HFFc6 (cell line): ENCODE measurements around the gene HAT1. TPM values are rescaled to one million over a fixed set of nuclear protein-coding genes. Genes with fewer than 3 reads are reported as not detected.

Experiments
- DNase-seq: peaks from one replicate; pipeline ENCODE4 v3.0.0-alpha.2; 2018
- H3K27ac Mint-ChIP-seq: 2 replicates; pipeline ENCODE4 v1.8.0; 2020; ENCODE audit warnings: mild to moderate bottlenecking, mixed read lengths
- H3K27me3 Mint-ChIP-seq: 2 replicates; pipeline ENCODE4 v1.8.0; 2021; ENCODE audit warnings: mild to moderate bottlenecking, moderate library complexity, mixed read lengths; ENCODE audit not compliant: insufficient read depth
- H3K36me3 Mint-ChIP-seq: 2 replicates; pipeline ENCODE4 v1.8.0; 2021; ENCODE audit warnings: low read depth, mixed read lengths
- H3K4me1 Mint-ChIP-seq: 2 replicates; pipeline ENCODE4 v1.8.0; 2020; ENCODE audit warnings: low read depth, mixed read lengths
- H3K4me3 Mint-ChIP-seq: 2 replicates; pipeline ENCODE4 v1.8.0; 2020; ENCODE audit warnings: mild to moderate bottlenecking, moderate library complexity, mixed read lengths
- H3K9me3 Mint-ChIP-seq: 2 replicates; pipeline ENCODE4 v1.8.0; 2020; ENCODE audit warnings: mild to moderate bottlenecking, mixed read lengths
- long read RNA-seq: library from polyadenylated mRNA; unstranded; transcript quantifications from one replicate; pipeline ENCODE4 v2.0.0, GENCODE V29; 2019
- total RNA-seq, 6 experiments: library from RNA; stranded (reverse); fragmentation: NEBNext Ultra II Directional; extraction: Animal tissue kit (Norgen Biotek cat#: 25700); gene quantifications; 2 replicates in 1 of 6; 3 replicates in 5 of 6; pipeline ENCODE4 v1.2.3, GENCODE V29; 2021
- TF ChIP-seq, protein P1 (sequence below): fragments of 200-600 bp; sonication (generic); IDR thresholded peaks from 2 replicates; pipeline ENCODE4 v1.5.0; 2021; ENCODE audit warnings: antibody characterized with exemption, mild to moderate bottlenecking

HAT1 gene, protein sequence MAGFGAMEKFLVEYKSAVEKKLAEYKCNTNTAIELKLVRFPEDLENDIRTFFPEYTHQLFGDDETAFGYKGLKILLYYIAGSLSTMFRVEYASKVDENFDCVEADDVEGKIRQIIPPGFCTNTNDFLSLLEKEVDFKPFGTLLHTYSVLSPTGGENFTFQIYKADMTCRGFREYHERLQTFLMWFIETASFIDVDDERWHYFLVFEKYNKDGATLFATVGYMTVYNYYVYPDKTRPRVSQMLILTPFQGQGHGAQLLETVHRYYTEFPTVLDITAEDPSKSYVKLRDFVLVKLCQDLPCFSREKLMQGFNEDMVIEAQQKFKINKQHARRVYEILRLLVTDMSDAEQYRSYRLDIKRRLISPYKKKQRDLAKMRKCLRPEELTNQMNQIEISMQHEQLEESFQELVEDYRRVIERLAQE
- 10 to 100 TPM; 40.3 to 65.1 (median 61.3) TPM for total RNA-seq
- long read RNA-seq, transcript HAT1-201 (11 exons, 1,626 nt), result major isoform, 53 of 68 reads
- long read RNA-seq, partial matches to known transcripts, result 9 of 68 reads
- long read RNA-seq, other reads (novel, unspliced or antisense), result 4 of 68 reads

DNA sequence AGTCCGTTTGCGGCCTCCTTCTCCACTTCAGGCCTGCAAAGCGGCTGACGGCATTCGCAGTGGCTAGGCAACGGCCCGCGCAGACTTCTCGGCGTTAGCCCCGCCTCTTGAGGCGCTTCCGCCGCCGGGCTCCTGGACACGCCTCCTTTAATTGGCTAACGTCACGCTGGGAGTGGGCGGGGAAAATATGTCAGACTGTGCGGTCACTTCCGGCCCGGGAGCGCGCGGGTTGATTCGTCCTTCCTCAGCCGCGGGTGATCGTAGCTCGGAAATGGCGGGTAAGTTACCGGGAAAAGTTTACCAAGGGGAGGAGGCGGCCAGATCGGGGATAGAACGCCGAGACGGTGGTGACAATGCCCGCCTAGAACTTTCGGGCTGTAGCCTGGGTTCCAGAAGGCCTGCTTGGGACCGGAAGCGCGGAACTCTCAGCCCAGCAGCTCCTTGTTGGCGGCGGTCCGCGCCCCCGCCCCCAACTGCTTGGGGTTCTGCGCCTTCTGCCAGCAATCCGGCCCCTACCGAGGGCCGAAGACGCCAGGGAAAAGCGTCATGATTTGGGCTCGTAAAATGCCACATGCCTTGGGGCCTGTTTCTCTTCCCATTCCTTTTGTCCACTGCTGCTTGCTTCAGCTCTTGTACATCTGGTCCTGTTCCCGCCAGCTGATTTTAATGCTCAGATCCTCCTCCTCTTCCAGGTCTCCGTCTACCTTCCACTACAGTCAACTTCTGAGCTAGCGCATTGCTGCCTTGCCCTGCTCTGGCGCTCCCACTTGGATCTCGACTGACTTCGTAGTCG lies at the start of gene HAT1:
Gene HAT1 (plus strand): TSS at position 232 of the 793 bp plus-strand sequence. CDS start 40 bp downstream, at position 272.
- Mint-ChIP-seq H3K4me1 (peaks cover 22% of the 10 kb centered on the region), H3K9me3 (no peaks in the 10 kb centered on the region), H3K4me3 (peak within 1 kb of the TSS; percentile 99), H3K27ac (peak within 1 kb of the TSS; percentile 98), H3K27me3 (peaks cover 1% of the 10 kb centered on the region; the same call in 1 of the 2 replicates), H3K36me3 (peaks cover 11% of the 10 kb centered on the region; the same call in 1 of the 2 replicates)
- peak; percentile 98 for DNase-seq
- TF ChIP-seq, protein P1, sequence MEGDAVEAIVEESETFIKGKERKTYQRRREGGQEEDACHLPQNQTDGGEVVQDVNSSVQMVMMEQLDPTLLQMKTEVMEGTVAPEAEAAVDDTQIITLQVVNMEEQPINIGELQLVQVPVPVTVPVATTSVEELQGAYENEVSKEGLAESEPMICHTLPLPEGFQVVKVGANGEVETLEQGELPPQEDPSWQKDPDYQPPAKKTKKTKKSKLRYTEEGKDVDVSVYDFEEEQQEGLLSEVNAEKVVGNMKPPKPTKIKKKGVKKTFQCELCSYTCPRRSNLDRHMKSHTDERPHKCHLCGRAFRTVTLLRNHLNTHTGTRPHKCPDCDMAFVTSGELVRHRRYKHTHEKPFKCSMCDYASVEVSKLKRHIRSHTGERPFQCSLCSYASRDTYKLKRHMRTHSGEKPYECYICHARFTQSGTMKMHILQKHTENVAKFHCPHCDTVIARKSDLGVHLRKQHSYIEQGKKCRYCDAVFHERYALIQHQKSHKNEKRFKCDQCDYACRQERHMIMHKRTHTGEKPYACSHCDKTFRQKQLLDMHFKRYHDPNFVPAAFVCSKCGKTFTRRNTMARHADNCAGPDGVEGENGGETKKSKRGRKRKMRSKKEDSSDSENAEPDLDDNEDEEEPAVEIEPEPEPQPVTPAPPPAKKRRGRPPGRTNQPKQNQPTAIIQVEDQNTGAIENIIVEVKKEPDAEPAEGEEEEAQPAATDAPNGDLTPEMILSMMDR, result no peak

DNA sequence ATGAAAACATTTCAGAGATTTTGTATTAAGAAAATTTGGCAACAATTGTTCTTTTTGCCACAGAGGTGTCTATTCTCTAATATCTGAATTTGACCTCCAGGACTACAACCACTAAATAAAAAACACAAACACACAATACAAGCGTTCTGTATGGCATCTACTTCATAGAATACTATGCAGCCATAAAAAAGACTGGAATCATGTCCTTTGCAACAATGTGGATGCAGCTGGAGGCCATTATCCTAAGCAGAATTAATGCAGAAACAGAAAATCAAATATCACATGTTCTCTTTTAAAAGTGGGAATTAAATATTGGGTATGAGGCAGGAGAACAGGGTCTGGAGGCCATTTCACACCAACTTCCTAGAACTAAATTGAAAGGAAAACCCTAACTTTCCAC lies 47.7 kb upstream of the HAT1 start:
- TF ChIP-seq, protein P1, result no peak
- Mint-ChIP-seq H3K27me3 (no peaks in the 10 kb centered on the region), H3K27ac (no peak overlapping the region), H3K9me3 (no peaks in the 10 kb centered on the region), H3K36me3 (peaks cover 25% of the 10 kb centered on the region), H3K4me1 (peaks cover 19% of the 10 kb centered on the region), H3K4me3 (no peak overlapping the region)
- no peak for DNase-seq

DNA sequence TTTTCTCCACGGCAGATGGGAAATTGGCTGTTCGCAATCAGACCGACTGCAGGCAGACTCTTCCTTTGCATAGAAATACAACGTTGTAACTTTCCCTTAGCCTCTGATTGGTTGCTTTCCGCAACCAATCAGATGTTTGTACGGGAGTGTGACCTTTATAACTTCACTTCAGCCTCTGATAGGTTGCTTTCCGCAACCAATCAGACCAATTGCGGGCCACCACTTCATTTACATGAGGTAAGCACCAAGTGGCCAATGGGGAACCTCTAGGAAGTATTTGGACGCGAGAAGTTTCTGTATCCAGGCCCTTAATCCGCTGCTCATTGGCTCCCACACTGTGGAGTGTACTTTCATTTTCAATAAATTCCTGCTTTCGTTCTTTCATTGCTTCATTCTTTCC lies 47.3 kb upstream of the HAT1 start:
- TF ChIP-seq, protein P1, result no peak
- H3K27ac Mint-ChIP-seq, result no peak overlapping the region
- no peak for DNase-seq
- peaks cover 25% of the 10 kb centered on the region for H3K36me3 Mint-ChIP-seq
- H3K4me3 Mint-ChIP-seq, result no peak overlapping the region
- H3K27me3 Mint-ChIP-seq, result no peaks in the 10 kb centered on the region
- no peaks in the 10 kb centered on the region for H3K9me3 Mint-ChIP-seq
- H3K4me1 Mint-ChIP-seq, result peaks cover 22% of the 10 kb centered on the region

DNA sequence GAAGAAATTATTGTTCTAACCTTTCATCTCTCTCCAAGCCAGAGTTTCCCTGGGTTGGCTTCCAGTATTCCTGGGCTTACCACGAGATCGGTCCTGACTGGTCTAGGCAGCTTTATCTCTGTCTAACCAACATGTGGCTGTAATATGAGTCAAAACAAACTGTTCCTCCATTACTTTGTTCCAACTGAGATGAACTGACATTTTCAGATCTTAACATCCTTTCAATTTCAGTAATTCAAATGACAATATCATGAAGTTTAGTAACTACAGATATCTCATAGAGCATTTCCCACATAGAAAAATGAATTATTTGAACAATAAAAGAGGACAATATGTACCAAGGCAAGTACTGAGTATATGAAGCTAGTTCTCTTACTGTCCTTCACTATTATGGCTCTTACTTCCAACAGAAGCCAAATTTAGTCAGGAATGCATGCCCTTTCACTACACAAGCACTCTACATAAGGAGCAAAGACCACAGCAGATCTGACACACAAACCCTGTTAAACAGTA lies 43.7 kb upstream of the HAT1 start:
- Mint-ChIP-seq H3K27ac (peak overlapping the region; percentile 80), H3K36me3 (peaks cover 14% of the 10 kb centered on the region), H3K4me1 (peaks cover 34% of the 10 kb centered on the region), H3K4me3 (peak overlapping the region; percentile 48; the same call in 1 of the 2 replicates), H3K27me3 (no peaks in the 10 kb centered on the region), H3K9me3 (no peaks in the 10 kb centered on the region)
- peak; percentile 51 for DNase-seq
- TF ChIP-seq, protein P1, result no peak

DNA sequence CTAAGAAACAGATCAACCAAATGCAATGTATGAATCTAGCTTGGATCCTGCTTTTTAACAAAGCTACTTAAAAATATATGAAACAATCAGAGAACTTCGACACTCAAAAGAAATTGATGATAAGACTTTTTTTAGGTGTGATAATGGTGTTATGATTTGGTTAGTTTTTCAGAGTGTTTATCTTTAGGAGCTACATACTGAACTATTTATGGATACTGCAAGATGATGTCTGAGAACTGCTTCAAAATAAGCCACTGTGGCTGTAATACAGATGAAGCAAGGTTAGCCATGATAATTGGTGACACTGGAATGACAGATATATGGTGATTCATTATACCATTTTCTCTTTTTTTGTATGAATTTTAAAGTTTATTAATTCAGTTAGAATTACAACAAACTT lies 42.4 kb upstream of the HAT1 start:
- TF ChIP-seq, protein P1, result no peak
- H3K27ac Mint-ChIP-seq, result no peak overlapping the region
- peaks cover 7% of the 10 kb centered on the region for H3K36me3 Mint-ChIP-seq
- H3K4me3 Mint-ChIP-seq, result no peak overlapping the region
- H3K9me3 Mint-ChIP-seq, result no peaks in the 10 kb centered on the region
- no peak for DNase-seq
- no peaks in the 10 kb centered on the region for H3K27me3 Mint-ChIP-seq
- H3K4me1 Mint-ChIP-seq, result peaks cover 34% of the 10 kb centered on the region
